B cell (primary cell): ENCODE results near the gene CD276. TPM values are rescaled to one million over a fixed set of nuclear protein-coding genes. Genes with fewer than 3 reads are reported as not detected.

Experiments used
- ATAC-seq: fragments of 200-7000 bp; cut with Tn5 transposase; one replicate; pipeline ENCODE4 v1.10.0; 2021; ENCODE audit warnings: low read depth, mild to moderate bottlenecking, moderate number of reproducible peaks, moderate library complexity
- CTCF ChIA-PET: fragments of 350-600 bp; sonication (Branson Sonifier 250); formaldehyde crosslinking; loops from one replicate; lab custom pipeline; 2021; ENCODE audit warnings: antibody characterized with exemption, inconsistent platforms; lab: Charles Lee
- POLR2A ChIA-PET: fragments of 350-600 bp; sonication (Branson Sonifier 250); formaldehyde crosslinking; loops from one replicate; lab custom pipeline; 2021; ENCODE audit warnings: antibody characterized with exemption; lab: Charles Lee
- DNase-seq: peaks from one replicate; pipeline ENCODE4 v3.0.0; 2013
- H2AFZ ChIP-seq: 2 replicates; pipeline ENCODE4 v1.6.1; 2012; ENCODE audit warnings: mild to moderate bottlenecking, low read depth, low read length; ENCODE audit not compliant: insufficient read depth, poor library complexity, severe bottlenecking
- H3K27ac ChIP-seq, 2 donors: 1 replicate in 1 of 2; 2 replicates in 1 of 2; pipeline ENCODE4 v1.5.1; 2012 to 2013; ENCODE audit warnings: low read length in 2 of 2, mild to moderate bottlenecking in 2 of 2, moderate library complexity in 1 of 2
- H3K27me3 ChIP-seq, 4 experiments: fragments of 200-600 bp in 1 of 4; sonication (generic) in 1 of 4; replicated peaks in 1 of 4; 1 replicate in 2 of 4; 2 replicates in 2 of 4; pipeline versions ENCODE4 v1.6.1 to v1.7.0; 2013 to 2016; ENCODE audit warnings: low read length in 3 of 4, mild to moderate bottlenecking in 2 of 4, mixed read lengths in 1 of 4, moderate library complexity in 1 of 4; ENCODE audit not compliant: insufficient read depth in 4 of 4, control insufficient read depth in 3 of 4; ENCODE audit errors: control extremely low read depth in 1 of 4
- H3K36me3 ChIP-seq, 2 experiments: replicated peaks in 1 of 2; 1 replicate in 1 of 2; 2 replicates in 1 of 2; pipeline versions ENCODE4 v1.6.1 to v1.7.1; 2013; ENCODE audit warnings: low read length in 1 of 2; ENCODE audit not compliant: insufficient read depth in 2 of 2, control insufficient read depth in 1 of 2; ENCODE audit errors: control extremely low read depth in 1 of 2, extremely low read depth in 1 of 2
- H3K4me1 ChIP-seq, 2 donors: fragments of 200-600 bp in 1 of 2; sonication (generic) in 1 of 2; 1 replicate in 1 of 2; 2 replicates in 1 of 2; pipeline versions ENCODE4 v1.5.1 to v1.6.1; 2013 to 2017; ENCODE audit warnings: low read length in 2 of 2; ENCODE audit not compliant: control insufficient read depth in 2 of 2, insufficient read depth in 2 of 2
- H3K4me2 ChIP-seq: replicated peaks from 2 replicates; pipeline ENCODE3; 2012; ENCODE audit warnings: mild to moderate bottlenecking, low read depth, low read length; ENCODE audit not compliant: poor library complexity, severe bottlenecking
- H3K4me3 ChIP-seq, 5 experiments: fragments of 200-600 bp in 1 of 5; sonication (generic) in 1 of 5; 1 replicate in 3 of 5; 2 replicates in 2 of 5; pipeline versions ENCODE4 v1.5.1 to v1.7.0; 2011 to 2016; ENCODE audit warnings: low read length in 4 of 5, mild to moderate bottlenecking in 4 of 5, low read depth in 2 of 5, control low read depth in 1 of 5, moderate library complexity in 1 of 5; ENCODE audit not compliant: insufficient read depth in 1 of 5; ENCODE audit errors: control extremely low read depth in 1 of 5, extremely low read depth in 1 of 5
- H3K79me2 ChIP-seq: fragments of 200-600 bp; sonication (generic); one replicate; pipeline ENCODE4 v1.6.0; 2016; ENCODE audit warnings: low read length; ENCODE audit not compliant: control insufficient read depth, insufficient read depth
- H3K9ac ChIP-seq: fragments of 200-600 bp; sonication (generic); 2 replicates; pipeline ENCODE4 v1.6.1; 2017; ENCODE audit warnings: mild to moderate bottlenecking, low read length, moderate library complexity
- H3K9me3 ChIP-seq, 3 donors: one replicate each; pipeline versions ENCODE4 v1.6.1 to v1.7.1; 2013; ENCODE audit warnings: low read length in 2 of 3; ENCODE audit not compliant: control insufficient read depth in 2 of 3, insufficient read depth in 1 of 3; ENCODE audit errors: control extremely low read depth in 1 of 3
- H4K20me1 ChIP-seq: 2 replicates; pipeline ENCODE4 v1.6.0; 2012; ENCODE audit warnings: mild to moderate bottlenecking, low read length; ENCODE audit not compliant: insufficient read depth, control insufficient read depth, poor library complexity, severe bottlenecking
- H3K27ac Mint-ChIP-seq: one replicate; pipeline ENCODE4 v1.8.0; 2021; ENCODE audit warnings: mixed read lengths
- H3K27me3 Mint-ChIP-seq: one replicate; pipeline ENCODE4 v1.8.0; 2021; ENCODE audit warnings: mixed read lengths
- H3K4me1 Mint-ChIP-seq: one replicate; pipeline ENCODE4 v1.8.0; 2021; ENCODE audit warnings: mixed read lengths
- H3K4me3 Mint-ChIP-seq: one replicate; pipeline ENCODE4 v1.8.0; 2021; ENCODE audit warnings: mixed read lengths
- H3K9me3 Mint-ChIP-seq: one replicate; pipeline ENCODE4 v1.8.0; 2022; ENCODE audit warnings: mixed read lengths; ENCODE audit not compliant: insufficient read depth
- CTCF ChIP-seq: fragments of 200-600 bp; IDR thresholded peaks from one replicate; pipeline ENCODE4 v1.8.0; 2022; ENCODE audit warnings: antibody characterized with exemption, mild to moderate bottlenecking
- EZH2 ChIP-seq: IDR thresholded peaks from 2 replicates; pipeline ENCODE4 v1.6.1; 2012; ENCODE audit warnings: borderline replicate concordance, low read depth, mild to moderate bottlenecking, moderate library complexity, low read length; ENCODE audit not compliant: insufficient read depth, poor library complexity, severe bottlenecking
- WGBS: methylation state at CpG from one replicate; pipeline ENCODE4 v1.1.5; 2013; ENCODE audit warnings: missing lambda C conversion rate; ENCODE audit not compliant: insufficient coverage; 5-methylcytosine and 5-hydroxymethylcytosine counted together
- intact Hi-C: fragments of 100-400 bp; cut with micrococcal nuclease; formaldehyde crosslinking; loops from one replicate; pipeline ENCODE4 v1.10.0; 2022
- polyA plus RNA-seq: library from polyadenylated mRNA; depleted of rRNA; stranded (reverse); fragments of >200 nt; gene quantifications from 2 replicates; pipeline ENCODE4 v1.2.3, GENCODE V29; 2012
- total RNA-seq, 2 donors: library from RNA; stranded (reverse); fragments of 120-200 nt in 1 of 2; gene quantifications; 1 replicate in 1 of 2; 2 replicates in 1 of 2; pipeline versions ENCODE4 v1.2.3 to v1.2.4, GENCODE V29; 2013 to 2022

The CD276 gene
- total and polyA plus RNA-seq, 2 donors (not counting 1 experiment from before 2014, with no cell fraction given), result not detected

- ChIA-PET POLR2A (no interaction called here), CTCF (interaction anchor here (1.6 kb wide), 1 partner anchor 13 kb away, joined by 4 read pairs; no protein-coding TSS in a partner anchor)
- Histone ChIP-seq H3K36me3 (no peaks in the 10 kb centered on the region), H3K27ac (no peak overlapping the region), H3K4me1 (no peaks in the 10 kb centered on the region), H3K9ac (no peak overlapping the region), H3K79me2 (no peaks in the 10 kb centered on the region), H4K20me1 (no peaks in the 10 kb centered on the region), H3K9me3 (no peaks in the 10 kb centered on the region), H3K27me3 (peaks cover 0 to 3% (median 0%) of the 10 kb centered on the region in 4 experiments), H3K4me3 (no peak overlapping the region), H3K4me2 (no peak overlapping the region), H2AFZ (no peak overlapping the region)
- Mint-ChIP-seq H3K4me1 (no peaks in the 10 kb centered on the region), H3K27ac (no peak overlapping the region), H3K27me3 (peaks cover 7% of the 10 kb centered on the region), H3K9me3 (no peaks in the 10 kb centered on the region), H3K4me3 (no peak overlapping the region)
- WGBS, result 63% methylated on average over 8 of the region's 11 CpGs
- DNase-seq, result no peak
- intact Hi-C loops, result no loop called here
- TF ChIP-seq CTCF (no peak), EZH2 (no peak)
- ATAC-seq, result no peak
Observed at GRCh38 chr15:73717802-73718201, 33.6 kb downstream of the CD276 start.

GRCh38 chr15:73718694-73719093, 34.5 kb downstream of the CD276 start:
- intact Hi-C loops, result no loop called here
- DNase-seq, result no peak
- Mint-ChIP-seq H3K27ac (no peak overlapping the region), H3K4me1 (no peaks in the 10 kb centered on the region), H3K27me3 (peaks cover 10% of the 10 kb centered on the region), H3K4me3 (no peak overlapping the region), H3K9me3 (no peaks in the 10 kb centered on the region)
- no peak for ATAC-seq
- 91% methylated on average over 3 of the region's 4 CpGs for WGBS
- H4K20me1 ChIP-seq, result no peaks in the 10 kb centered on the region
- TF ChIP-seq EZH2 (no peak), CTCF (no peak)
- no peak overlapping the region for H3K4me3 ChIP-seq
- H2AFZ ChIP-seq, result no peak overlapping the region
- H3K9me3 ChIP-seq, result no peaks in the 10 kb centered on the region
- H3K9ac ChIP-seq, result no peak overlapping the region
- H3K79me2 ChIP-seq, result no peaks in the 10 kb centered on the region
- ChIA-PET CTCF (interaction anchor here (1.6 kb wide), 1 partner anchor 14 kb away, joined by 4 read pairs; no protein-coding TSS in a partner anchor), POLR2A (no interaction called here)
- no peak overlapping the region for H3K27ac ChIP-seq
- H3K4me2 ChIP-seq, result no peak overlapping the region
- peaks cover 0 to 3% (median 0%) of the 10 kb centered on the region in 4 experiments for H3K27me3 ChIP-seq
- no peaks in the 10 kb centered on the region for H3K36me3 ChIP-seq
- no peaks in the 10 kb centered on the region for H3K4me1 ChIP-seq
